Iris pigment epithelial cell (primary cell): ENCODE data around the gene CARD18.

ENCODE experiments used
- DNase-seq: peaks from one replicate; pipeline ENCODE4 v3.0.0-alpha.2; 2011; ENCODE audit warnings: low read depth

Gene CARD18

GRCh38 chr11:105139669-105140068 lies at the start of gene CARD18:
Gene CARD18, minus strand, starts transcription at chr11:105139769. Its CDS starts 43 bp downstream, at chr11:105139726.
- no peak for DNase-seq

DNA sequence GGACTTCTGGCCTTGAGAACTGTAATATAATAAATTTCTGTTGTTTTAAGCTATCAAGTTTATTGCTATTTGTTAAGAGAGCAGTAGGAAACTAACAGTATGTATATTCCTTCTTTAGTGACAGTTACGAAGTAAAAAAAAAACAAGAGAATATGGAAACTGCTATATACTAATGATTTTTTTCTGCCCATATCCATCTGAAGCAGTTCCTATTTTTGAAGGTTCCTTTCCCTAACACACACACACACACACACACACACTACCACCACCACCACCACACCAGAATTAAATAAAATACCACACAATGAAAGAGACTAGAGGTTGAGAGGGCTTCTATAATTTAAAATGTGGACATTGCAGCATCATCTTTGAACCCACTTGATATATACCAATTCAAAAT lies 44.4 kb upstream of the CARD18 start:
- DNase-seq: no peak

- DNase-seq: no peak
Observed at GRCh38 chr11:105183426-105183825, 43.9 kb upstream of the CARD18 start.

- peak; percentile 83 for DNase-seq
Observed at GRCh38 chr11:105181521-105181920, 42.0 kb upstream of the CARD18 start.

DNA sequence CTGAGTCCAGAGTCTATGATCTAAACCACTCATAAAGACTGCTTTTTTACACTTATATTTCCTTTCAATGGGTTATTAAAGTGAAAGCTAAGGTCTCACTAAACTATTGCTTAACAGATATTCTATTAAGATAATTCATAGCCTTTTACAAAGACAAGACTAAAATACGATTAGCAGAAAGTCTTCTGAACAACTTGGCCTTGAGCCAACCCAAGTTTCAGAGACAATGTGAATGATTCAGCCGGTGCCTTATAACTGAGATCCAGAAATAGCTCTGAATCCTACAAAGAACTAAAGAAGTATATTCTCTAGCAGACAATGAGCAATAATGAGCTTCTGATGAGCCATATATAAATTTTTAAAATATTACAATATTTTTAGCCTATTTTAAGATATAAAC lies 41.5 kb upstream of the CARD18 start:
- peak; percentile 88 for DNase-seq

GRCh38 chr11:105179542-105180278 lies 40.1 kb upstream of the CARD18 start:
- DNase-seq: no peak

GRCh38 chr11:105177658-105178057 lies 38.1 kb upstream of the CARD18 start:
- DNase-seq: peak; percentile 93

GRCh38 chr11:105168457-105168856 lies 28.9 kb upstream of the CARD18 start:
- peak; percentile 39 for DNase-seq

DNA sequence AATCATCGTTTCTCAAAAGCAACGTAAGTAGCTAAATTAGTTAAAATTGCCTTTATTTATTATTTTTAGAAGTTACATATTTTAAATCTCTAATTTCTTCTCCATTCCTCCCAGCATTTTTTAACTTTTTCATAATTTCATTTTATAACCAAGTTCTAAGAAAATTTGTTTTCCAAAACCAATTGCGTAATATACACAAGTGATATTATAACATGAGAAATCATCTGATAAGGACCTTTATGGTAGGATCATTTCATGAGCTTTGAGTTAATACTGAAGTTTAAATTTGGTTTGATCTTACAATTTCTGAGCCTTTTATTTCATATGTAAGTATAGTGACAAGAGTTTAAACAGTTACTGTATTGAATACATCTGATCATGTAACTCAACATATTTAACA lies 27.7 kb upstream of the CARD18 start:
- DNase-seq: no peak

DNA sequence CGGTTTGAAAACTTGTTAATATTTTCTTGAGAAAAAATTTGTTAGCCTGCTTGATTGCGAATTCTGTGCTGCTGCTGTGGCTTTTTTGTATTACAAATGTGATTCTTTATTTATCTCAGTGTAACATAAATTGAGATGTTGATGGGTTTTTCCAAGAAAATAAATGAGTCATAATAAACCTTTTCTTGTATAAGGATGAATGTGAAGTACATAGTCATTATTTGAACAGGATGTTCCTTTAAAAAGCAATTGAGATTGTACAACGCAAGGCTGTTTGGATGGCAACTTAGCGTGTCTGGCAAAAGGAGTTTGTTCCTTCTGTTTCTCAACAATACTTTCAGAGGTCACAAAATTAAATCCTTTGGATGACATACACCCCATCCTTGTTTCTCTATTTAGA lies 24.6 kb upstream of the CARD18 start:
- no peak for DNase-seq

- no peak for DNase-seq
Observed at GRCh38 chr11:105162506-105162905, 22.9 kb upstream of the CARD18 start.

- DNase-seq: no peak
Observed at GRCh38 chr11:105158436-105158835, 18.9 kb upstream of the CARD18 start.

DNA sequence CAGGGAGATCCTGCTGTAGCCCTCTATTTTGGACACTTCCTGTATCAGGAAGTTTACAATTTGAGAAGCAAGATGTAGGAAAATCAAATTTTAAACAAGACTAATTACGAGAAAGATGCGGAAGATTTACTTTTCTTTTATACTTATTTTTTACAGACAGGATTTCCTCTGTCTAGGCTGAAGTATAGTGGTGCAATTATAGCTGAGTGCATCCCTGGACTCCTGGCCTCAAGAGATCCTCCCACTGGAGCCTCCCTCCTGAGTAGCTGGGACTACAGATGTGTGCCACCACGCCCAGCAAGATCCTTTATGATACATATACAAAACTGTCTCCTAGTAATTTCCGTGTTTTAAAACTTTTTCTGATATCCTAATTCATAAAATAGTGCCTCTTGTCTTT lies 17.2 kb upstream of the CARD18 start:
- DNase-seq: no peak

GRCh38 chr11:105156231-105156630 lies 16.7 kb upstream of the CARD18 start:
- no peak for DNase-seq

GRCh38 chr11:105155679-105156078 lies 16.1 kb upstream of the CARD18 start:
- no peak for DNase-seq

GRCh38 chr11:105153392-105153791 lies 13.8 kb upstream of the CARD18 start:
- peak; percentile 20 for DNase-seq

DNA sequence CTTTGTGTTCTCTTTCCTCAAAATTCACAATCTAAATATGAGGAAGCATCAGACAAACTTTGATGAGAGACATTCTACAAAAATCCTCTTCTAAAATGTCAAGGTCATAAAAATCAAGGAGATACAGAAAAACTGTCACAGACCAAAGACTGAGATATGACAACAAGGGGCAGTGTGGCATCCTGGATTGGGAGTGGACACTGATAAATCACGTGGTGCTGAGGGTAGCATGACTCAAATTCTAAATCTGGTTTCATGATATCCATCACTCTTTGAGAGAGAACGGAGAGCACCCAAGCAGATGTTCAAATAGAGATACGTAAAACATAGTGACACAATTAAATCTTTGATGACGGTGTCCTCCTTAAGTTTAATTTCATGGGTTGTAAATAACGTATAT lies 13.0 kb upstream of the CARD18 start:
- peak; percentile 42 for DNase-seq

DNA sequence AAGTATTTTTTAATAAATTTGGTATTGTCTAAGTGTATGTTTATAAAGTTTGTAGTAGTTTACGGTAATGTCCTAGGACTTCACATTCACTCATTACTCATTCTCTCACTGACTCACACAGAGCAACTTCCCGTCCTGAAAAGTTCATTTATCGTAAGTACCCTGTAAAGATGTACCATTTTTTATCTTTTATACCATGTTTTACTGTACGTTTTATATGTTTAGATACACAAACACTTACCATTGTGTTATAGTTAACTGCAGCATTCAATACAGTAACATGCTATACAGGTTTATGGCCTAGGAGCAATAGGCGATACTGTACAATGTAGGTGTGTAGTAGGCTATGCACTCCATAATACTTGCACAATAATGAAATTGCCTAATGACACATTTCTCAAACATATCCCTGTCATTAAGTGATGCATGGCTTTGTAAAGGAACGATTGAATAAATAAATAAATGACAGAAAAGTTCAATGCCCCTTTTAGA lies 12.5 kb upstream of the CARD18 start:
- peak; percentile 92 for DNase-seq

- no peak for DNase-seq
Observed at GRCh38 chr11:105149477-105149876, 9.9 kb upstream of the CARD18 start.

DNA sequence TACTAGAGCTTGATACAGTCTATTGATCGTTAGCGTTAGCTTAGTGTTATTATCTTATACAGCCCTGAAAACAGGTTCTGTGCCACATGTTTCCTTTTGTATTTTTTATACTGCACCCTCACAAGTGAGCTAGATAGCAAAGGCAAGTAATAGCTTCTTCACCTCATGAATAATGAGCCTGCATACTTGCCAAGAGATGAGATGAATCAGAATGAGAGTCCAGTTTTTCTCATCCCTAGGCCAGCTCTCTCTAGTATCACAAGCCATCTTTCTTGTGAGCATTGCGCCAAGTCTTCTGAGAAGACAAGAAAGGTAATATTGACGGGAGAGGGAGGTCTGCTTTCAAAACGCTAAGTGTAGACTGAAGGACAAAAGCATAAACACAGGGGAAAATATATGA lies 8.7 kb upstream of the CARD18 start:
- peak; percentile 70 for DNase-seq

DNA sequence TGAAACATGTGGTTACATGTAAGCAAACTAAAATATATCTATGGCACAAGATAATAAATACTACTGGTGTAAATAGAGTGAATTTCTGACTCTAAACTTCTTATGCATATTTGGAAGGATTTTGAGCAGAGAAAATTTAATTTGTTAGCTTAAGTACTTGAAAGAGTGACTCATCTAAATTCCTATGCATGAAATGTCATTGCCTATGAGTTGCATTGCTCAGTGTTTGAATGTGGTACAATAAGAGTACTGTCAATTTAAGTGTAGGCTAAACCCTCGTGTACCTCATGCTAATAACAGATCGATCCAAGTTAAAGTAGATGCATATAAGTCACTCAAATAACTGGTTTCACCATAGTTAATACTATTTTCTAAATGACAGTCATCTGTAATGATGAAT lies 5.3 kb upstream of the CARD18 start:
- DNase-seq: peak; percentile 82

GRCh38 chr11:105142167-105142566 lies 2.6 kb upstream of the CARD18 start:
- DNase-seq: no peak

DNA sequence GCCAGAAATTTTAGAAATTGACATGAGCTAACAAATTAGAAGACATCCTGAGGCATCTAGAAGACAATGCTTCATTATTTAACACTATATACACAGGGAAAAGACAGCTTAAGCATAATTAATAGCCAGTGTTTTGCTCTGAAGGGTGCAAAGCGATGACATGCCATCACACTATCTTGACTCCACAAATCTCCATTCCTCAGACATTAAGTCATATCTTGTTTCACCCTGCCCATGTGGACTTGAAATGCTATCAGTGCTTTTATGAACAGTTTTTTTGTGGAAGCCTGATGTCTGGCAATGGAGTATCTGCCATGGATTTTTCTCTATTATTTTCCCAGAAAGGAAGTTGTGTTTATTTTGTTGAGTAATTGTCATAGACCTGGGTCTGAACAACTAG lies 2.3 kb downstream of the CARD18 start:
- DNase-seq: peak; percentile 48

DNA sequence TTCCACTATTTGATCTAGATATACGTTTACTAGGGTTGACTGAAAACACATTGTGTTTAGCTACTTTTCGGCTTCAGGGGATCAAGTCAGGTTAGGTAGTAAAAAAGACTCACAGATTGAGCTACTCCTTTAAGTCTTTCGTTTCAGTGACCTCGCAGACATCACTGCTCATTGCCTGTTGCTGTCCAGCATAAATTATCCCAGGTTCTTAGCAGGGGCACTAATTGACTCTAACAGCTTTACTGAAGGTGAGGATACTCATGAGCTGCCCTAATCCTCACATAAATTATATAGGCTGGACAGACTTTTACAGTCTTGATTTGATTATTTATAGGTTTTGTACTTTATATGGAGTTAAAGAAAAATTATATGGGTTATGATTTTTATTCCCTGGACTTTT lies 3.7 kb downstream of the CARD18 start:
- no peak for DNase-seq
